Stimulated activated CD4-positive, alpha-beta T cell treated with anti-CD3 and anti-CD28 coated beads, Interleukin-15, amount 100 ng/mL, for 24 hours (primary cell): ENCODE results near the gene TAF6.

Experiments
- DNase-seq: peaks from one replicate; pipeline ENCODE4 v3.0.0-alpha.2; 2020

TAF6 gene

GRCh38 chr7:100091411-100092181, 27.6 kb downstream of the TAF6 start:
- DNase-seq = peak; percentile 51

DNA sequence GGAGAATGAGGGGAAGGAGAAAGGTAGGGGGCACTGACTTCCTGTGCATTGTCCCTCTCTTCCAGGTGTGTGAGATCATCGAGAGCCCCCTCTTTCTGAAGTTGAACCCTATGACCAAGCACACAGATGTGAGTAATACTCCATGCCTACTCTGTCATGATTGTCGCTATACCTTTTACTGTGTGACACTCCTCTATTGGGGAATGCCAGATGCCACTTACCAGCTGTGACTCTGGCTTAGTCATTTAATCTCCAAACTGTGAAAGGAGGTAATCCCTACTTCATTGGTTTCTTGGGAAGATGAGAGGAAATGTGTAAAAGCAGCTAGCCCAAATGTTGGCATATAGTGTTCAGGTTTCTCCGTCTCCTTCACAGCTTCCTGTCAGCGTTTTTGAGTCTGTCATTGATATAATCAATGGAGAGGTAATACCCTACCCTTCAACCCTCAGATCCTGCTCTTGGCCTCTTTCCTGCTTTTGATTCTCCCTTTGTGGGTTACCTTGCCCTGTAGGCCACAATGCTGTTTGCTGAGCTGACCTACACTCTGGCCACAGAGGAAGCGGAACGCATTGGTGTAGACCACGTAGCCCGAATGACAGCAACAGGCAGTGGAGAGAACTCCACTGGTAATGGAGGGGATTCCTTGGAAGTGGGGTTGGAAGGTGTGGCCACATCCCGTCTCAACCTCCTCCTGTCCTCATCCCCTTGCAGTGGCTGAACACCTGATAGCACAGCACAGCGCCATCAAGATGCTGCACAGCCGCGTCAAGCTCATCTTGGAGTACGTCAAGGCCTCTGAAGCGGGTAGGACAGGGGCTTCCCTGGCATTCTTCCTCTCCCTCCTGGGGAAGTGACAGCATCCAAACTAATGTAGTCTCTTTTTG, 28.4 kb downstream of the TAF6 start:
- DNase-seq = no peak

- no peak for DNase-seq
Measured at GRCh38 chr7:100089458-100090196, 29.5 kb downstream of the TAF6 start.

- peak; percentile 91 for DNase-seq
Measured at GRCh38 chr7:100088621-100089457, 30.3 kb downstream of the TAF6 start, which contains the start of gene COPS6. Gene COPS6, plus strand, starts transcription at chr7:100088969. Its CDS starts 22 bp downstream, at chr7:100088991.

DNA sequence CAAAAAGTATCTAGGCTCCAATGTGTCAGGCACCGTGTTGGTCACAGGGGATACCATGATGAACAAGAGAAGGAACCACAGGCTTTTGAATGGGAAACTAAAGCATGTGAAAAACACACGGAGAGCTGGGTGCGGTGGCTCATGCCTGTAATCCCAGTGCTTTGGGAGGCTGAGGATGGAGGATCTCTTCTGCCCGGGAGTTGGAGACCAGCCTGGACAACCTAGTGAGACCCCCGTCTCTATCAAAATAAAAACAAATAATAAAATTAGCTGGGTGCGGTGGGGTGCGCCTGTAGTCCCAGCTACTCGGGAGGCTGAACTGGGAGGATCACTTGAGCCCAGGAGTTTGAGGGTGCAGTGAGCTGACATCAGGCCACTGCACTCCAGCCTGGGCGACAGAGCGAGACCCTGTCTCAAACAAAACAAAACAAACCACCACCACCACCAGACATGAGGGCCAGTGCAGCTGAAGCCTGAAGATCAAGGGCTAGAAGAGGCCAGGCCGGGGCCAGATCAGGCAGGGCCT, 31.0 kb downstream of the TAF6 start:
- no peak for DNase-seq

DNA sequence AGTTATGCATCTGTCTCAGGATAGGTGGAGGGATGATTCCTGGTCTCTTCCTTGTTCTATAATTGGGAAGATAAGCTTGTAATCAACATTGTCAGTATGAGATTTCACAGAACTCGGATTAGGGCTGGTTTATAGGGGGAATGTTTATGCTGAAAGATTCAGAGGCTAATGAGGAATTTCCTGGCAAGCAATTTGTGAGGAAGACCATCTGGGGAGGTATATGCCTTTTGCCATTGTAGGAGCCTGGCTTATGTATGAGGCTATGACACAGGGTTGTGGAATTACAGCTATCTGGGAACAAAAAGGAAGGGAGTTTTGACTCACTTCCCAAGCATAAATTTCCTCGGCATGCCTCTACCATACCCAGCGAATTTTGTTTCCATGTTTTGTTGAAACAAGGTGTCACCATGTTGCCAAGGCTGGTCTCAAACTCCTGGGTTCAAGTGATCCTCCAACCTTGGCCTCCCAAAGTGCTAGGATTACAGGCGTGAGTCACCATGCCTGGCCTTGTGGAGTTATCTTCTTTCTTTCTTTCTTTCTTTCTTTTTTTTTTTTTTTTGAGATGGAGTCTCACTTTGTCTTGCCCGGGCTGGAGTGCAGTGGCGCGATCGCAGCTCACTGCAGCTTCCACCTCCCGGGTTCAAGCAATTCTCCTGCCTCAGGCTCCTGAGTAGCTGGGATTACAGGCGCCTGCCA, 32.0 kb downstream of the TAF6 start:
- no peak for DNase-seq

- DNase-seq = no peak
Measured at GRCh38 chr7:100085515-100085914, 33.6 kb downstream of the TAF6 start.

- DNase-seq = no peak
Measured at GRCh38 chr7:100082978-100083377, 36.2 kb downstream of the TAF6 start.

DNA sequence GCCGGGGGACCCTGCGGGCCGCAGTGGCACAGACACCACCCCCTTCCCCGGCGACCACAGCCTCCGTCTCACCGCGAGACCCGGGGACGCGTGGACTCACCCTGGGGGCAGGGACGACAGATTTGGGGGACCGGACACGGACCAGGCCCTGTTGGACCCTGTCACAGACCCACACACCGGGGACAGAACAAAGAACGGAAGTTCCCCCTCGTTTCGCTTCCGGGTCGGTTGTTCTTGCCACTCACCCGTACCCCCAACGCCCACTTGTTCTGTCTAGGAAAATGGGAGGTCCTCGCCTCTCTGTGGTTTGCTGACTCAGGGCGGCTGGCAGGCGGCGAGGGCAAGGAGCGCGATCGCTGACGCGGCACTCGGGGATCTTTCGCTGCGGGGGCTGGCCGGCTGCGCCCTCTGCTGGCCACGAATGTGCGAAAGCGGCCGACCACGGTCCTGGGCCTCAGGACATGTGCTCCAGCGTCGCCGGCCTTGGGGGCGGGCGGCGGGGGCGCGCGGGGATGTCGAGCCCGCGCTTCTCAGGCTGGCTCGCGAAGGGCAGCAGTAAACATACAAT, 37.5 kb downstream of the TAF6 start, which contains the start of gene ZNF3:
ZNF3 (minus strand) TSS at position 189 of the 568 bp plus-strand sequence. CDS start 4,366 bp downstream, outside the sequence.
- DNase-seq = peak; percentile 98

DNA sequence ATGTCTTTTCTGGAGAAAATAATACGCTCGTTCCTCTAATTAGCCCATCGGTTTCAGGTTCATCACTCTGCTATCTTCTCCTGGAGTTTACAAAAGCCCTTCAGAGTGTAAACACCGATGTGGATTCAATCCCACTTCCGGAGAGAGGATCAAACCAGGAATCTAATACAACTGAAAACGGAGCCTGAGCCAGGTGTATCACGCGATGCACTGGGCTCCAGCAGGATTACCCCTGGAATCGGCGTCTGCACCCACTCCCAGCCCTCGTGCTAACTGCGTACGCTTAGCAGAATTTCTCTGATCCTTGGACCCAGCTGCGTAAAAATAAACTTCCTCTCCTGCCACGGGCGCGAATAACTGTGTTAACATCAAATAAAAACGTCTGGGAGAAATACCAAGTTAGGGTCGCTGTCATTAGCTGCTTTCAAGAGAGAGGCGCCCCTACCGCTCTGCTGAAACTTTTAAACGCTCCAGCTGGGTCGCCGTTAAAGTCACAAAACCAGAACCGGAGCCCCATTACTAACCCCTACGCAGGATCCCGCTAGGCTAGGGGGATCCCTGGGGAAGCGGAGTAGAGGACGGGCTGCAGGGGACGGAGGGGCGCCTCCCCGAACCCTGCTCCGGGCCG, 38.1 kb downstream of the TAF6 start:
- no peak for DNase-seq

DNA sequence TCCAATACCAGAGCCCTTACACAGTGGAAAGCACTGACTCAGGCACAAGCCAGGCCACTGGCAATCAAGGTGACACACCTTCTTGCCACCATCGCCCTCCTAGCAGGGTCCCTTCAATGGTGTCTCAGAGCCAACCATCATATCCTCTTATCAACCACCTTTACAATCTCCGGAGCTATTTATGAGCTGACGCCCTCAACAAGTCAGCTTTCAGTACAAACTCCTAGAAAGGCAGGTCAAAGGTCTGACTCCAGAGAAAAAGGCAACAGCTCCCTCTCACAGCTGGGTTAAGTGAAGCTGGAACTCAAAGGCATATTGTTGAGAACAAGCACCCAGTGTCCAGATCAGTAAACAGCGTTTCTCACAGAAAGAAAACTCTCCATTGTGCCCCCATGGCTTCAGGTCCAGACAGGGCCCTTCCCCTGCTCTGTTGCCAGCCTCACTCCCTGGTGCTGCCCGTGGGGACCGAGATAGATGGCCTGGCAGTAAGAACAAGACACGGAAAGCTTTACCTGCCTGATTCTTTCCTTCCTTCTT, 40.1 kb downstream of the TAF6 start:
- DNase-seq = no peak

GRCh38 chr7:100077205-100077604, 42.0 kb downstream of the TAF6 start:
- no peak for DNase-seq

DNA sequence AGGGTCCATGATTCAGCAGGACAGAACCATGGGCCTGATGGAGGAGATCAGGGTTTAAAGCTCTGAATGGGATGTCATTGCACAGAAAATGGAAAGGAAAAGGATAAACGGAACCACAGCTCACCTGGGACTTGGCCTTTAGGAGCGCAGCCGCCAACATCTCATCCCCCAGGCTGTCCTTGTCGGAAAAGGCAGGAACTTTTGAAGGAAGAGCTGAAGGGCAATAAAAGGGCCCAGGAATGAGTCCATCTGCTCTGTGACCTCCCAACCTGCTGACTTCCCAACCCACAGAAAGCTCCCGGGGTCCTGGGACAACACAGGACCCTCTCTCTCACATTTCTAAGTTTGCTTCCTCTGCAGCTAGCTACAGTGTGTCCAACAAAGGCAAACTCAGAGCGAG, 43.7 kb downstream of the TAF6 start:
- no peak for DNase-seq

- DNase-seq = no peak
Measured at GRCh38 chr7:100074841-100075240, 44.3 kb downstream of the TAF6 start.

GRCh38 chr7:100072462-100072861, 46.7 kb downstream of the TAF6 start:
- DNase-seq = no peak

DNA sequence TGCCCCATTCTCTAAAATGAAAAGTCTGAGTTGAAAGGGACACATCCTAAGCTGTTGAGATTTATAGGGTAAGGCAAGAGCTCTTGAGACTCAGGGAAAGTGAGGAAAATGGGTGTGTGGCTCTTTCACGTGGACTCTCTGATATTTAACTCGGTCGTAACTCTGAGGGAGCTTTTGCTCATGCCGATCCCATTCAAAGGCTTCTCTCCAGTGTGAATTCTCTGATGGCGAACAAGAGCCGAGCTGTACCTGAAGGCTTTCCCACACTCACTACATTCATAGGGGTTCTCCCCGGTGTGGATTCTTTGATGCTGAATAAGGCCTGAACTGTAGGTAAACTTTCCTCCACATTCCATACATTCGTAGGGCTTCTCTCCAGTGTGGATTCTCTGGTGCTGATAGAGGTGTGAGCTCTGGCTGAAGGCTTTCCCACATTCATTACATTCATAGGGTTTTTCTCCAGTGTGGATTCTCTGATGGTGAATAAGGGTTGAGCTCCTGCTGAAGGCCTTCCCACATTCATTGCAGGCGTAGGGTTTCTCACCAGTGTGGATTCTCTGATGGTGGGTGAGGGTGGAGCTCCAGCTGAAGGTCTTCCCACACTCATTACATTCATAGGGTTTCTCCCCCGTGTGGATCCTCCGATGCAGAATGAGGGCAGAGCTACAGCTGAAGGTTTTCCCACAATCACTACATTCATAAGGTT, 48.0 kb downstream of the TAF6 start:
- no peak for DNase-seq

DNA sequence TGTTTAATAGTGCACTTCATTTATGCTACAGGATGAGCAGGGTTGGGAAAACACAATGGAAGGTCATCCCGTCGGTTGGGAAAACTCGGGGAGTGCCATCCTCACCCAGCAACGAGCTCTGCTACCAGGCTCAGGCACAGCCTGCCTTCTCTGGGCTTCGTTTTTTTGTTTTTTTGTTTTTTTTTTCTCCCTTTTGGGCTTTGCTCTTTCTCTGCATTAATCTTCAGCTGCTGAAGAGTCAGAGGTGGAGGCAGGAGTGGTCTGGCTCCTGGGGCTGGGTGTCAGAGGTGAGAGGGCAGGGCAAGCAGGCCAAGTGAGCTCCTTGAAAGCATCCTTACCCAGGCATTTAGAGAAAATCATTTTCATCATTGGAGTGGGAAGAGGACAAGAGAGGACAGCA, 49.2 kb downstream of the TAF6 start:
- no peak for DNase-seq

DNA sequence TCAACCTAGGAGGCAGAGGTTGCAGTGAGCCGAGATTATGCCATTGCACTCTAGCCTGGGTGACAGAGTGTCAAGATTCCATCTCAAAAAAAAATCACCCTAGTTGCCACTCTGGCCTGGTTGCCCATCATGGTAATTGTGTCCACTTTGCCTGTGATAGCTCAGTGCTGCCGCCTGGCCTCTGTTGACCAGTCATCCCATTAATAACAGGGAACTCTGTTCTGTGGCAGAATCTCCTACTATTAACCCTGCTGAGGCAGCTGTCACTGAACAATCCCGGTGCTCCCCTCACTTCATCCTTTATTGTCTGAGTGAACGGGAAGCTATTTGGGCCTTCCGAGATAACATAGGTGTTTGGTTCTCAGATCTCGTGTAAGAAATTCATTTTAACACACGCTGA, 52.2 kb downstream of the TAF6 start:
- DNase-seq = no peak

- DNase-seq = no peak
Measured at GRCh38 chr7:100065452-100066186, 53.5 kb downstream of the TAF6 start.
